ENCODE data around the gene RTN1. TPM values are rescaled to one million over a fixed set of nuclear protein-coding genes. Genes with fewer than 3 reads are reported as not detected.

The RTN1 gene
- total and polyA plus RNA-seq, 2 of the 8 experiments (the other 6 are each of a cell fraction or from before 2014, with no cell fraction given), result 2.8 to 4.9 TPM

GRCh38 chr14:59707778-59708561, 162.6 kb downstream of the RTN1 start:
- no peak overlapping the region for H2BK120ac ChIP-seq (replicated peaks; ENCODE audit: low read depth, low read length)
- H2BK20ac ChIP-seq (ENCODE audit: low read length), result no peak overlapping the region
- DNase-seq (ENCODE audit: low read depth in 1 of 2, low spot score in 2 of 2) (no peak), FAIRE-seq (no peak)
- H3K14ac ChIP-seq (ENCODE audit: insufficient read length), result no peak overlapping the region
- no peak overlapping the region for H2BK5ac ChIP-seq (ENCODE audit: low read depth, low read length)
- H3K79me2 ChIP-seq (ENCODE audit: control insufficient read depth in 1 of 2, insufficient read depth in 2 of 2, low read length in 2 of 2), result no peaks in the 10 kb centered on the region
- no peak overlapping the region for H3K23ac ChIP-seq (ENCODE audit: insufficient read length)
- H3K4me3 ChIP-seq (ENCODE audit: extremely low read depth in 1 of 4, insufficient read depth in 2 of 4, low read depth in 3 of 4, low read length in 4 of 4), result no peak overlapping the region
- no peaks in the 10 kb centered on the region for H3K9me3 ChIP-seq (ENCODE audit: insufficient read depth in 2 of 2, low read depth in 1 of 2, low read length in 1 of 2)
- H3K27ac ChIP-seq (ENCODE audit: low read depth, low read length), result no peak overlapping the region
- no peak overlapping the region for H3K18ac ChIP-seq (ENCODE audit: extremely low read depth, low read length)
- H3K4me2 ChIP-seq (ENCODE audit: insufficient read depth in 1 of 2, low read depth in 2 of 2, low read length in 2 of 2), result no peak overlapping the region
- H3K36me3 ChIP-seq (ENCODE audit: control insufficient read depth in 2 of 4, insufficient read depth in 4 of 4, low read length in 3 of 4), result no peaks in the 10 kb centered on the region
- CTCF ChIA-PET (ENCODE audit: partially characterized antibody), result interaction anchor here (0.6 to 2.9 kb wide), 6 partner anchors 20 to 190 kb away, joined by 3 to 9 read pairs (median 4); no protein-coding TSS in a partner anchor
- H3K56ac ChIP-seq (replicated peaks; ENCODE audit: insufficient read length, low read depth, low read length), result no peak overlapping the region
- H3K27me3 ChIP-seq (replicated peaks in 1 of 4; ENCODE audit: control insufficient read depth in 3 of 4, extremely low read depth in 1 of 4, insufficient read depth in 3 of 4, low read length in 3 of 4), result no peaks in the 10 kb centered on the region
- WGBS, 2 experiments (ENCODE audit: extremely low coverage in 1 of 2, insufficient coverage in 1 of 2, insufficient read length in 1 of 2, insufficient replicate concordance in 2 of 2, low coverage in 1 of 2, low lambda C conversion rate in 2 of 2, missing lambda C conversion rate in 1 of 2), result 88% methylated on average over 7 of the region's 7 CpGs; no CpG with 5 or more reads in 1 of the 2 experiments
- H2BK12ac ChIP-seq (ENCODE audit: low read depth, low read length), result no peak overlapping the region
- no peaks in the 10 kb centered on the region for H3K79me1 ChIP-seq (ENCODE audit: low read depth, low read length)
- no peak overlapping the region for H4K91ac ChIP-seq (replicated peaks; ENCODE audit: insufficient read length, low read length)
- H3K9ac ChIP-seq (replicated peaks in 1 of 4; ENCODE audit: extremely low read depth in 1 of 4, low read depth in 3 of 4, low read length in 3 of 4), result no peak overlapping the region
- H4K5ac ChIP-seq (ENCODE audit: insufficient read length, low read depth, low read length), result no peak overlapping the region
- H3K4me1 ChIP-seq (replicated peaks in 1 of 4; ENCODE audit: control insufficient read depth in 3 of 4, insufficient read depth in 4 of 4, low read length in 3 of 4), result no peaks in the 10 kb centered on the region
- H2BK15ac ChIP-seq (ENCODE audit: low read length), result no peak overlapping the region
- H4K20me1 ChIP-seq (replicated peaks in 1 of 2; ENCODE audit: control insufficient read depth in 1 of 2, insufficient read depth in 2 of 2, low read length in 2 of 2), result no peaks in the 10 kb centered on the region
- no peaks in the 10 kb centered on the region for H3K23me2 ChIP-seq (ENCODE audit: low read depth, low read length)
- H2AFZ ChIP-seq (ENCODE audit: low read length), result no peak overlapping the region
- POLR2A ChIA-PET (ENCODE audit: partially characterized antibody), result no interaction called here
- no peak overlapping the region for H4K8ac ChIP-seq (ENCODE audit: extremely low read depth, insufficient read depth, low read length)
- H3K4ac ChIP-seq (replicated peaks; ENCODE audit: insufficient read length, low read depth, low read length), result no peak overlapping the region
- no peak overlapping the region for H2AK5ac ChIP-seq (ENCODE audit: low read depth, low read length)

All from H1 (cell line).